HEK293 (cell line): ENCODE results near the gene POLR2E.

Source experiments
- CTCF ChIA-PET: fragments of 350-600 bp; formaldehyde crosslinking; extraction: SDS; loops from one replicate; lab custom pipeline; 2021; ENCODE audit warnings: antibody characterized with exemption; lab: Yijun Ruan, JAX
- POLR2A ChIA-PET: fragments of 300-600 bp; formaldehyde crosslinking; extraction: SDS; loops from one replicate; lab custom pipeline; 2020; ENCODE audit warnings: antibody characterized with exemption, inconsistent platforms; lab: Yijun Ruan, JAX
- H3K27ac ChIP-seq: fragments of 200-500 bp; sonication (Bioruptor generic); 2 replicates; pipeline ENCODE4 v1.5.1; 2014; ENCODE audit warnings: low read depth, low read length, control low read depth, inconsistent platforms; ENCODE audit errors: extremely low read depth
- H3K36me3 ChIP-seq, 2 experiments: fragments of 200-500 bp in 1 of 2; sonication (Bioruptor generic) in 1 of 2; 1 replicate in 1 of 2; 2 replicates in 1 of 2; pipeline ENCODE4 v1.5.1; 2014 to 2017; ENCODE audit warnings: inconsistent platforms in 2 of 2, low read length in 2 of 2; ENCODE audit not compliant: control insufficient read depth in 2 of 2, insufficient read depth in 1 of 2
- H3K4me1 ChIP-seq: fragments of 200-500 bp; sonication (Bioruptor generic); 2 replicates; pipeline ENCODE4 v1.5.1; 2014; ENCODE audit warnings: mild to moderate bottlenecking, low read length, inconsistent platforms; ENCODE audit not compliant: control insufficient read depth, insufficient read depth
- H3K4me3 ChIP-seq: 2 replicates; pipeline ENCODE4 v1.5.1; 2011; ENCODE audit warnings: low read depth, mild to moderate bottlenecking, control low read depth, low read length, moderate library complexity
- H3K9me3 ChIP-seq: fragments of 200-500 bp; sonication (Bioruptor generic); 2 replicates; pipeline ENCODE4 v1.5.1; 2014; ENCODE audit warnings: low read depth, low read length, inconsistent platforms; ENCODE audit not compliant: control insufficient read depth, insufficient read depth
- FEZF1 ChIP-seq: fragments of 450-650 bp; formaldehyde crosslinking; IDR thresholded peaks from 2 replicates; pipeline ENCODE4 v1.5.1; 2016; ENCODE audit warnings: missing biosample characterization, missing genetic modification characterization
- HOXC10 ChIP-seq: sonication (generic); formaldehyde crosslinking; IDR thresholded peaks from 2 replicates; pipeline ENCODE4 v1.8.1; 2023; ENCODE audit warnings: mild to moderate bottlenecking, missing genetic modification reagents
- KLF7 ChIP-seq: fragments of 450-650 bp; formaldehyde crosslinking; IDR thresholded peaks from 2 replicates; pipeline ENCODE4 v1.5.1; 2016; ENCODE audit warnings: missing biosample characterization, missing genetic modification characterization, borderline replicate concordance
- OSR2 ChIP-seq: fragments of 450-650 bp; formaldehyde crosslinking; IDR thresholded peaks from 2 replicates; pipeline ENCODE4 v1.5.1; 2016; ENCODE audit warnings: missing biosample characterization, missing genetic modification characterization
- PBX3 ChIP-seq: sonication (generic); formaldehyde crosslinking; IDR thresholded peaks from 2 replicates; pipeline ENCODE4 v1.8.1; 2022; ENCODE audit warnings: mild to moderate bottlenecking, moderate library complexity, missing genetic modification reagents
- PRDM4 ChIP-seq: fragments of 450-650 bp; formaldehyde crosslinking; IDR thresholded peaks from 2 replicates; pipeline ENCODE4 v1.5.1; 2017; ENCODE audit warnings: missing biosample characterization, missing genetic modification characterization
- SP7 ChIP-seq: fragments of 450-650 bp; formaldehyde crosslinking; IDR thresholded peaks from 2 replicates; pipeline ENCODE4 v1.5.1; 2016; ENCODE audit warnings: missing biosample characterization, missing genetic modification characterization
- TCF7L2 ChIP-seq: IDR thresholded peaks from 2 replicates; pipeline ENCODE4 v1.6.1; 2011; ENCODE audit warnings: low read depth, mild to moderate bottlenecking, inconsistent platforms, low read length, moderate library complexity, borderline replicate concordance
- ZBTB21 ChIP-seq: fragments of 450-650 bp; formaldehyde crosslinking; IDR thresholded peaks from 2 replicates; pipeline ENCODE4 v1.5.1; 2017; ENCODE audit warnings: missing biosample characterization, missing genetic modification characterization
- ZNF157 ChIP-seq: fragments of 450-650 bp; formaldehyde crosslinking; IDR thresholded peaks from 2 replicates; pipeline ENCODE4 v1.5.1; 2016; ENCODE audit warnings: missing biosample characterization, missing genetic modification characterization
- ZNF175 ChIP-seq: fragments of 450-650 bp; formaldehyde crosslinking; IDR thresholded peaks from 2 replicates; pipeline ENCODE4 v1.5.1; 2016; ENCODE audit warnings: missing biosample characterization, missing genetic modification characterization
- ZNF239 ChIP-seq: fragments of 450-650 bp; formaldehyde crosslinking; IDR thresholded peaks from 2 replicates; pipeline ENCODE4 v1.5.1; 2016; ENCODE audit warnings: missing biosample characterization, missing genetic modification characterization
- ZNF248 ChIP-seq: fragments of 450-650 bp; formaldehyde crosslinking; IDR thresholded peaks from 2 replicates; pipeline ENCODE4 v1.5.1; 2017; ENCODE audit warnings: missing biosample characterization, missing genetic modification characterization
- ZNF394 ChIP-seq: fragments of 450-650 bp; formaldehyde crosslinking; IDR thresholded peaks from 2 replicates; pipeline ENCODE4 v1.5.1; 2016; ENCODE audit warnings: missing biosample characterization, missing genetic modification characterization, mild to moderate bottlenecking, moderate library complexity, borderline replicate concordance
- ZNF639 ChIP-seq: fragments of 450-650 bp; formaldehyde crosslinking; IDR thresholded peaks from 2 replicates; pipeline ENCODE4 v1.5.1; 2016; ENCODE audit warnings: missing biosample characterization, missing genetic modification characterization
- ZNF654 ChIP-seq: fragments of 450-650 bp; formaldehyde crosslinking; IDR thresholded peaks from 2 replicates; pipeline ENCODE4 v1.5.1; 2016; ENCODE audit warnings: low read depth, missing biosample characterization, missing genetic modification characterization
- ZNF658 ChIP-seq: fragments of 450-650 bp; formaldehyde crosslinking; IDR thresholded peaks from 2 replicates; pipeline ENCODE4; 2016; ENCODE audit warnings: missing biosample characterization, missing genetic modification characterization
- ZNF785 ChIP-seq: fragments of 450-650 bp; formaldehyde crosslinking; IDR thresholded peaks from 2 replicates; pipeline ENCODE4 v1.5.1; 2016; ENCODE audit warnings: missing biosample characterization, missing genetic modification characterization
- ZNF791 ChIP-seq: fragments of 450-650 bp; formaldehyde crosslinking; IDR thresholded peaks from 2 replicates; pipeline ENCODE4 v1.5.1; 2016; ENCODE audit warnings: missing biosample characterization, missing genetic modification characterization
- ZSCAN4 ChIP-seq: fragments of 450-650 bp; formaldehyde crosslinking; IDR thresholded peaks from 2 replicates; pipeline ENCODE4 v1.5.1; 2017; ENCODE audit warnings: missing biosample characterization, missing genetic modification characterization

Gene POLR2E

GRCh38 chr19:1136201-1136600 is 41.0 kb upstream of the POLR2E start (continued):
- no peak for TF ChIP-seq ZNF639 (tag by site-specific recombination)
- no peak for TF ChIP-seq ZNF239 (tag by site-specific recombination)
- no peak for TF ChIP-seq ZBTB21
- no peak for TF ChIP-seq ZNF791 (tag by site-specific recombination)
- TF ChIP-seq SP7 (tag by site-specific recombination): no peak
- TF ChIP-seq ZNF394 (tag by site-specific recombination): no peak
- TF ChIP-seq FEZF1: no peak
- TF ChIP-seq ZNF785 (tag by site-specific recombination): no peak
- no peak for TF ChIP-seq ZNF175
- TF ChIP-seq ZNF658 (tag by site-specific recombination): no peak

GRCh38 chr19:1135454-1135853 is 40.3 kb upstream of the POLR2E start:
- no peak for TF ChIP-seq ZNF248 (tag by site-specific recombination)
- TF ChIP-seq PBX3 (CRISPR knock-in tag): no peak
- TF ChIP-seq ZNF654 (tag by site-specific recombination): no peak
- no peak for TF ChIP-seq PRDM4
- TF ChIP-seq TCF7L2: no peak
- TF ChIP-seq ZNF239 (tag by site-specific recombination): no peak
- TF ChIP-seq ZSCAN4 (tag by site-specific recombination): no peak
- no peak for TF ChIP-seq HOXC10 (CRISPR knock-in tag)
- no peak for TF ChIP-seq ZNF157 (tag by site-specific recombination)
- TF ChIP-seq KLF7 (tag by site-specific recombination): no peak
- no peak for TF ChIP-seq OSR2
- no peak overlapping the region for H3K4me3 ChIP-seq
- H3K9me3 ChIP-seq: no peaks in the 10 kb centered on the region
- H3K27ac ChIP-seq: no peak overlapping the region
- ChIA-PET POLR2A (interaction anchor here (0.7 kb wide), 1 partner anchor 40 kb away, joined by 3 read pairs; no protein-coding TSS in a partner anchor), CTCF (interaction anchor here (1.0 kb wide), 1 partner anchor 22 kb away, joined by 4 read pairs; no protein-coding TSS in a partner anchor)
- peaks cover 0 to 11% of the 10 kb centered on the region in 2 experiments; a peak in 2 of 3 replicates for H3K36me3 ChIP-seq
- H3K4me1 ChIP-seq: 0 out of 2 replicates have a peak, but pooled peaks cover 2% of the 10 kb centered on the region
